HG02973 (cell line): Measurements from ENCODE around the gene DAZAP1.
"Not testable (repeated sequence)": the region's sequence is repeated elsewhere in the genome, so short reads cannot be mapped to it uniquely, and the experiment has no call there.

Experiments used
- ATAC-seq: cut with Tn5 transposase; IDR thresholded peaks from one replicate; pipeline ENCODE4 v1.9.1; 2021; ENCODE audit warnings: moderate library complexity; ENCODE audit not compliant: unreplicated experiment

DAZAP1 gene

GRCh38 chr19:1471010-1471514 lies 63.7 kb downstream of the DAZAP1 start:
- no peak for ATAC-seq

GRCh38 chr19:1471515-1472160 lies 64.3 kb downstream of the DAZAP1 start:
- no peak for ATAC-seq

- ATAC-seq: no peak
Observed at GRCh38 chr19:1472231-1473084, 65.1 kb downstream of the DAZAP1 start.

- no peak for ATAC-seq
Observed at GRCh38 chr19:1473085-1473851, 65.9 kb downstream of the DAZAP1 start.

GRCh38 chr19:1474011-1474764 lies 66.8 kb downstream of the DAZAP1 start:
- ATAC-seq: no peak

GRCh38 chr19:1474765-1475351 lies 67.5 kb downstream of the DAZAP1 start:
- no peak for ATAC-seq

GRCh38 chr19:1475751-1476437 lies 68.5 kb downstream of the DAZAP1 start:
- ATAC-seq: no peak

GRCh38 chr19:1477056-1477455 lies 69.7 kb downstream of the DAZAP1 start:
- ATAC-seq: not testable (repeated sequence)

GRCh38 chr19:1478934-1479707 lies 71.7 kb downstream of the DAZAP1 start, which contains the start of gene C19orf25:
C19orf25 (minus strand) TSS chr19:1479215; CDS start chr19:1478903, 312 bp downstream.
- ATAC-seq: peak; percentile 70

- no peak for ATAC-seq
Observed at GRCh38 chr19:1481224-1481892, 74.0 kb downstream of the DAZAP1 start.

- ATAC-seq: no peak
Observed at GRCh38 chr19:1481893-1482360, 74.5 kb downstream of the DAZAP1 start.

- no peak for ATAC-seq
Observed at GRCh38 chr19:1482361-1483130, 75.2 kb downstream of the DAZAP1 start.

GRCh38 chr19:1483131-1483978 lies 76.0 kb downstream of the DAZAP1 start:
- ATAC-seq: no peak

- ATAC-seq: no peak
Observed at GRCh38 chr19:1483979-1484428, 76.6 kb downstream of the DAZAP1 start.
